HepG2 (cell line): ENCODE measurements around the gene KIAA1217. TPM values are rescaled to one million over a fixed set of nuclear protein-coding genes. Genes with fewer than 3 reads are reported as not detected.

Experiments used
- CBX1 ChIP-seq: IDR thresholded peaks from one replicate; pipeline ENCODE4 v1.6.1; 2016; ENCODE audit warnings: antibody characterized with exemption, low read depth
- CTCF ChIP-seq: sonication (generic); formaldehyde crosslinking; IDR thresholded peaks from 2 replicates; pipeline ENCODE4 v1.5.0; 2020; ENCODE audit warnings: mild to moderate bottlenecking, missing genetic modification reagents, moderate library complexity
- DDIT3 ChIP-seq: sonication (generic); formaldehyde crosslinking; IDR thresholded peaks from 2 replicates; pipeline ENCODE4 v1.4.0; 2020; ENCODE audit warnings: mild to moderate bottlenecking, missing genetic modification reagents
- FOSL2 ChIP-seq: sonication (generic); formaldehyde crosslinking; IDR thresholded peaks from 2 replicates; pipeline ENCODE4 v1.4.0; 2020; ENCODE audit warnings: missing genetic modification reagents
- HDAC2 ChIP-seq: sonication (generic); formaldehyde crosslinking; IDR thresholded peaks from 2 replicates; pipeline ENCODE4 v1.4.0; 2020; ENCODE audit warnings: missing genetic modification reagents
- IKZF4 ChIP-seq: sonication (generic); formaldehyde crosslinking; IDR thresholded peaks from 2 replicates; pipeline ENCODE4 v1.5.1; 2020; ENCODE audit warnings: borderline replicate concordance, mild to moderate bottlenecking, low read depth, missing genetic modification reagents; ENCODE audit errors: not compliant biosample characterization
- LCORL ChIP-seq, 2 experiments: fragments of 450-650 bp in 1 of 2; sonication (generic) in 1 of 2; formaldehyde crosslinking in 1 of 2; IDR thresholded peaks; 2 replicates each; pipeline versions ENCODE4 v1.5.0 to v1.6.1; 2017 to 2020; ENCODE audit warnings: antibody characterized with exemption in 1 of 2, missing genetic modification reagents in 1 of 2
- NFIC ChIP-seq: IDR thresholded peaks from 2 replicates; pipeline ENCODE4 v1.6.1; 2012; ENCODE audit warnings: mild to moderate bottlenecking, low read length, inconsistent platforms
- REPIN1 ChIP-seq: sonication (generic); formaldehyde crosslinking; IDR thresholded peaks from 2 replicates; pipeline ENCODE4 v1.8.0; 2022; ENCODE audit warnings: missing genetic modification reagents, low read depth, mild to moderate bottlenecking, borderline replicate concordance
- SOX13 ChIP-seq, 3 experiments: fragments of 450-650 bp in 1 of 3; sonication (generic) in 1 of 3; formaldehyde crosslinking in 1 of 3; IDR thresholded peaks in 2 of 3; conservative IDR thresholded peaks in 1 of 3; 2 replicates each; pipeline versions ENCODE4 v1.5.0 to v1.6.1; 2016 to 2020; ENCODE audit warnings: antibody characterized with exemption in 1 of 3, mild to moderate bottlenecking in 1 of 3, missing compliant biosample characterization in 1 of 3, missing genetic modification reagents in 1 of 3, moderate library complexity in 1 of 3
- TEAD2 ChIP-seq: sonication (generic); formaldehyde crosslinking; IDR thresholded peaks from 2 replicates; pipeline ENCODE4 v1.9.0; 2021; ENCODE audit warnings: missing genetic modification reagents
- UBTF ChIP-seq: sonication (generic); formaldehyde crosslinking; IDR thresholded peaks from 2 replicates; pipeline ENCODE4 v1.4.0; 2020; ENCODE audit warnings: mild to moderate bottlenecking, missing genetic modification reagents
- ZNF207 ChIP-seq: fragments of 450-650 bp; IDR thresholded peaks from 2 replicates; pipeline ENCODE4 v1.6.1; 2016; ENCODE audit warnings: antibody characterized with exemption, borderline replicate concordance
- ZNF343 ChIP-seq: sonication (generic); formaldehyde crosslinking; IDR thresholded peaks from 2 replicates; pipeline ENCODE4 v1.4.0; 2020; ENCODE audit warnings: mild to moderate bottlenecking, missing genetic modification reagents
- ZNF652 ChIP-seq: IDR thresholded peaks from 2 replicates; pipeline ENCODE4 v1.6.1; 2016; ENCODE audit warnings: low read depth, borderline replicate concordance
- ZNF687 ChIP-seq: sonication (generic); formaldehyde crosslinking; IDR thresholded peaks from 2 replicates; pipeline ENCODE4 v1.5.1; 2020; ENCODE audit warnings: mild to moderate bottlenecking, missing genetic modification reagents, moderate library complexity
- ZNF710 ChIP-seq: sonication (generic); formaldehyde crosslinking; IDR thresholded peaks from 2 replicates; pipeline ENCODE4 v1.5.0; 2020; ENCODE audit warnings: mild to moderate bottlenecking, missing genetic modification reagents, borderline replicate concordance
- ZNF788 ChIP-seq: sonication (generic); formaldehyde crosslinking; IDR thresholded peaks from 2 replicates; pipeline ENCODE4 v1.5.0; 2020; ENCODE audit warnings: mild to moderate bottlenecking, missing genetic modification reagents, borderline replicate concordance
- polyA plus RNA-seq, 8 experiments: library from polyadenylated mRNA; depleted of rRNA in 3 of 8; stranded (reverse) in 7 of 8; unstranded in 1 of 8; fragments of >200 nt; fragmentation: Illumina TruSeq in 4 of 8; extraction: Trizol in 4 of 8; gene quantifications; 2 replicates each; pipeline versions ENCODE4 v1.2.1 to v1.2.3, GENCODE V29; 2011 to 2016; ENCODE audit warnings: low read depth in 4 of 8, missing spikeins in 1 of 8, mixed read lengths in 1 of 8; ENCODE audit not compliant: insufficient read depth in 1 of 8
- total RNA-seq, 5 experiments: library from RNA; depleted of rRNA; stranded (reverse); fragments of >200 nt; fragmentation: Illumina TruSeq; extraction: Trizol; gene quantifications; 2 replicates each; pipeline ENCODE4 v1.2.3, GENCODE V29; 2016; ENCODE audit warnings: low read depth in 1 of 5

KIAA1217 gene
- total and polyA plus RNA-seq, 2 of the 13 experiments (the other 11 are each of a cell fraction or from before 2014, with no cell fraction given) = 4.6 to 10.9 TPM

GRCh38 chr10:24383681-24384106, 174.8 kb downstream of the KIAA1217 start (continued):
- peak; percentile 61 for TF ChIP-seq CTCF (CRISPR knock-in tag)
- no peak for TF ChIP-seq ZNF652
- no peak for TF ChIP-seq ZNF710 (CRISPR knock-in tag)
- TF ChIP-seq ZNF343 (CRISPR knock-in tag) = no peak
- TF ChIP-seq SOX13 (IDR thresholded peaks at IDR 0.05) = no peak
- TF ChIP-seq SOX13 (CRISPR knock-in tag; conservative IDR thresholded peaks at IDR 0.05 in 1 of 2, IDR thresholded peaks at IDR 0.05 in 1 of 2) = no peak
- TF ChIP-seq HDAC2 (CRISPR knock-in tag) = no peak
- TF ChIP-seq ZNF687 (CRISPR knock-in tag) = no peak
- no peak; the same call in 1 of the 2 replicates for TF ChIP-seq LCORL (IDR thresholded peaks at IDR 0.05)
- TF ChIP-seq LCORL (CRISPR knock-in tag; IDR thresholded peaks at IDR 0.05) = no peak
- no peak for TF ChIP-seq REPIN1 (CRISPR knock-in tag)
- TF ChIP-seq DDIT3 (CRISPR knock-in tag) = no peak
- no peak for TF ChIP-seq TEAD2 (CRISPR knock-in tag)
- TF ChIP-seq CBX1 = no peak
- no peak for TF ChIP-seq ZNF207
- TF ChIP-seq FOSL2 (CRISPR knock-in tag) = peak; percentile 52
- peak; percentile 30; the same call in 1 of the 2 replicates for TF ChIP-seq NFIC
- no peak for TF ChIP-seq ZNF788 (CRISPR knock-in tag)
- no peak for TF ChIP-seq UBTF (CRISPR knock-in tag)
- TF ChIP-seq IKZF4 (CRISPR knock-in tag) = no peak
